ENCODE data around the gene SBK3. TPM values are rescaled to one million over a fixed set of nuclear protein-coding genes. Genes with fewer than 3 reads are reported as not detected.
"Not testable (repeated sequence)": the region's sequence is repeated elsewhere in the genome, so short reads cannot be mapped to it uniquely, and the experiment has no call there.

Gene SBK3
- total RNA-seq, 1 experiment from 2014 or later, result 4.0 TPM

- BruUV-seq (replicated peaks); H3K9me3 ChIP-seq (ENCODE audit: control insufficient read depth, insufficient read depth, low read depth, low read length); POLR2A ChIA-PET; DNase-seq (ENCODE audit: low read depth, low spot score); H3K36me3 ChIP-seq (ENCODE audit: control insufficient read depth, insufficient read depth, low read length); H3K27me3 ChIP-seq (ENCODE audit: control insufficient read depth, insufficient read depth, low read length); ATAC-seq; in situ Hi-C loops (cut with HindIII; ENCODE audit: low pct_unique_long_range_greater_than_20kb, low sequenced_read_pairs); H3K27ac ChIP-seq (ENCODE audit: low read length): not testable (repeated sequence)
- peaks cover 25% of the 10 kb centered on the region for H3K4me1 ChIP-seq (ENCODE audit: control insufficient read depth, insufficient read depth, low read length)
- intact Hi-C loops (cut with micrococcal nuclease; ENCODE audit: unreplicated experiment), result loop anchor here (5.0 kb wide), 1 partner anchor 35 kb away; the partner anchor contains the start of gene SBK3
- H3K4me3 ChIP-seq (ENCODE audit: low read depth in 2 of 2, low read length in 2 of 2), result peak overlapping the region in 1 of 2 experiments; percentile 25; a peak in 1 of 4 replicates
- CTCF ChIA-PET, result interaction anchor here (0.5 kb wide), 1 partner anchor 23 kb away, joined by 3 read pairs; no protein-coding TSS in a partner anchor
Measured at GRCh38 chr19:55582284-55582683, 36.9 kb upstream of the SBK3 start.

GRCh38 chr19:55581823-55582223 lies 36.5 kb upstream of the SBK3 start:
- ChIA-PET CTCF (no interaction called here), POLR2A (interaction anchor here (1.8 kb wide), 1 partner anchor 18 kb away, joined by 10 read pairs; the partner anchor contains the start of gene FIZ1)
- peak overlapping the region; percentile 88 for H3K27ac ChIP-seq (ENCODE audit: low read length)
- BruUV-seq (replicated peaks), result no TSS peak
- H3K4me3 ChIP-seq (ENCODE audit: low read depth in 2 of 2, low read length in 2 of 2), result peak overlapping the region; percentile 44 to 96
- intact Hi-C loops (cut with micrococcal nuclease; ENCODE audit: unreplicated experiment), result loop anchor here (5.0 kb wide), 1 partner anchor 35 kb away; the partner anchor contains the start of gene SBK3
- in situ Hi-C loops (cut with HindIII; ENCODE audit: low pct_unique_long_range_greater_than_20kb, low sequenced_read_pairs), result no loop called here
- ATAC-seq (no peak), DNase-seq (ENCODE audit: low read depth, low spot score) (no peak)
- H3K9me3 ChIP-seq (ENCODE audit: control insufficient read depth, insufficient read depth, low read depth, low read length), result no peaks in the 10 kb centered on the region
- H3K36me3 ChIP-seq (ENCODE audit: control insufficient read depth, insufficient read depth, low read length), result no peaks in the 10 kb centered on the region; the same call in 1 of the 2 replicates
- H3K27me3 ChIP-seq (ENCODE audit: control insufficient read depth, insufficient read depth, low read length), result no peaks in the 10 kb centered on the region
- H3K4me1 ChIP-seq (ENCODE audit: control insufficient read depth, insufficient read depth, low read length), result peaks cover 24% of the 10 kb centered on the region
- TF ChIP-seq CTCF (IDR thresholded peaks at IDR 0.05) (no peak), POLR2AphosphoS5 (IDR thresholded peaks at IDR 0.05; ENCODE audit: low read depth, low read length) (no peak), SIN3A (IDR thresholded peaks at IDR 0.05; ENCODE audit: borderline replicate concordance, insufficient read depth, low read depth, low read length) (no peak), REST (IDR thresholded peaks at IDR 0.05; ENCODE audit: insufficient read depth in 1 of 2, low read depth in 2 of 2, low read length in 1 of 2) (no peak), TCF7L2 (IDR thresholded peaks at IDR 0.05; ENCODE audit: low read depth, low read length) (no peak)

GRCh38 chr19:55581145-55581822 lies 35.9 kb upstream of the SBK3 start:
- H3K27me3 ChIP-seq (ENCODE audit: control insufficient read depth, insufficient read depth, low read length), result no peaks in the 10 kb centered on the region
- peak overlapping the region; percentile 88 for H3K27ac ChIP-seq (ENCODE audit: low read length)
- in situ Hi-C loops (cut with HindIII; ENCODE audit: low pct_unique_long_range_greater_than_20kb, low sequenced_read_pairs) (no loop called here), intact Hi-C loops (cut with micrococcal nuclease; ENCODE audit: unreplicated experiment) (loop anchor here (5.0 kb wide), 1 partner anchor 34 kb away; the partner anchor contains the start of gene SBK3)
- no peaks in the 10 kb centered on the region; the same call in 1 of the 2 replicates for H3K36me3 ChIP-seq (ENCODE audit: control insufficient read depth, insufficient read depth, low read length)
- ChIA-PET CTCF (no interaction called here), POLR2A (interaction anchor here (0.5 to 1.8 kb wide), 3 partner anchors 18 to 560 kb away, joined by 4 to 10 read pairs (median 5); partner anchors contain the start of genes FIZ1, ZNF444 and ZNF784)
- H3K4me1 ChIP-seq (ENCODE audit: control insufficient read depth, insufficient read depth, low read length), result peaks cover 19% of the 10 kb centered on the region
- no peaks in the 10 kb centered on the region for H3K9me3 ChIP-seq (ENCODE audit: control insufficient read depth, insufficient read depth, low read depth, low read length)
- BruUV-seq (replicated peaks), result no TSS peak
- peak overlapping the region; percentile 44 to 96 for H3K4me3 ChIP-seq (ENCODE audit: low read depth in 2 of 2, low read length in 2 of 2)
- no peak for TF ChIP-seq TCF7L2 (IDR thresholded peaks at IDR 0.05; ENCODE audit: low read depth, low read length)
- TF ChIP-seq SIN3A (IDR thresholded peaks at IDR 0.05; ENCODE audit: borderline replicate concordance, insufficient read depth, low read depth, low read length), result 0 out of 2 replicates have a peak, but pooled peaks have one; percentile 11
- peak; percentile 98 to 100 for TF ChIP-seq REST (IDR thresholded peaks at IDR 0.05; ENCODE audit: insufficient read depth in 1 of 2, low read depth in 2 of 2, low read length in 1 of 2)
- peak; percentile 10 for ATAC-seq
- DNase-seq (ENCODE audit: low read depth, low spot score), result no peak
